Kidney (tissue), 14 donors: ENCODE results near the gene LPIN1. TPM values are rescaled to one million over a fixed set of nuclear protein-coding genes. Genes with fewer than 3 reads are reported as not detected.

ENCODE experiments used
- DNase-seq, 5 donors: peaks; one replicate each; pipeline ENCODE4 v3.0.0-alpha.2; 2013 to 2020
- FAIRE-seq: peaks from 2 replicates; lab custom pipeline; 2012; peaks lifted over from hg19 to GRCh38; lab: Jason Lieb, UNC
- H3K27ac ChIP-seq, 2 donors: one replicate each; pipeline ENCODE4 v1.7.0; 2013; ENCODE audit warnings: low read depth in 2 of 2, low read length in 2 of 2, inconsistent platforms in 1 of 2
- H3K27me3 ChIP-seq: one replicate; pipeline ENCODE4 v1.7.1; 2013; ENCODE audit warnings: low read length, inconsistent platforms; ENCODE audit not compliant: control insufficient read depth, insufficient read depth
- H3K36me3 ChIP-seq, 3 donors: one replicate each; pipeline versions ENCODE4 v1.7.0 to v1.7.1; 2013; ENCODE audit warnings: low read length in 3 of 3, control low read depth in 1 of 3, inconsistent platforms in 1 of 3; ENCODE audit not compliant: insufficient read depth in 3 of 3, control insufficient read depth in 2 of 3
- H3K4me1 ChIP-seq, 3 donors: one replicate each; pipeline versions ENCODE4 v1.7.0 to v1.7.1; 2013; ENCODE audit warnings: low read length in 3 of 3, inconsistent platforms in 1 of 3, low read depth in 1 of 3; ENCODE audit not compliant: control insufficient read depth in 2 of 3, insufficient read depth in 2 of 3
- H3K4me3 ChIP-seq, 3 donors: one replicate each; pipeline versions ENCODE4 v1.7.0 to v1.8.1; 2013; ENCODE audit warnings: low read length in 3 of 3, control low read depth in 1 of 3, inconsistent platforms in 1 of 3
- H3K9ac ChIP-seq, 3 donors: one replicate each; pipeline versions ENCODE4 v1.7.0 to v1.7.1; 2013; ENCODE audit warnings: low read length in 3 of 3, control low read depth in 1 of 3, inconsistent platforms in 1 of 3
- H3K9me3 ChIP-seq, 3 donors: one replicate each; pipeline versions ENCODE4 v1.7.0 to v1.7.1; 2013; ENCODE audit warnings: low read length in 3 of 3, control low read depth in 1 of 3, inconsistent platforms in 1 of 3; ENCODE audit not compliant: control insufficient read depth in 2 of 3, insufficient read depth in 1 of 3
- CTCF ChIP-seq: IDR thresholded peaks from 3 replicates; pipeline ENCODE4 v1.5.1; 2012; ENCODE audit warnings: mild to moderate bottlenecking, moderate library complexity, borderline replicate concordance; ENCODE audit not compliant: insufficient read depth; ENCODE audit errors: extremely low read depth
- intact Hi-C: fragments of 100-400 bp; cut with DNase I; formaldehyde crosslinking; loops from one replicate; pipeline ENCODE4 v1.11.1; 2022
- polyA plus RNA-seq: library from polyadenylated mRNA; stranded (reverse); fragments of 350-450 nt; fragmentation: Illumina TruSeq; extraction: RNeasy Lipid Tissue Mini Kit (QIAGEN cat#74804); gene quantifications from one replicate; pipeline ENCODE4 v1.2.3, GENCODE V29; 2014; ENCODE audit warnings: low read depth, low replicate concordance; ENCODE audit not compliant: insufficient read depth
- total RNA-seq: library from RNA; stranded (reverse); fragmentation: NEBNext Ultra II Directional; extraction: Animal tissue kit (Norgen Biotek cat#: 25700); gene quantifications from one replicate; pipeline ENCODE4 v1.2.1, GENCODE V29; 2021
- donor health status: control.
- donor health status: control.
- donor health status: control.
- donor health status: control.
- donor health status: control.
- donor health status: DM: yes; HTN: yes; CAD: no.
- donor health status: Normal renal cell carcinoma (clear cell type).

The LPIN1 gene
- total and polyA plus RNA-seq, 2 donors from 2014 or later: 11.8 to 36.8 TPM

- no peaks in the 10 kb centered on the region for H3K27me3 ChIP-seq
- DNase-seq (peak in 1 of 5 donors; percentile 5), FAIRE-seq (no peak)
- intact Hi-C loops: no loop called here
- no peak overlapping the region for H3K4me3 ChIP-seq
- peaks cover 0 to 44% (median 34%) of the 10 kb centered on the region in 3 donors for H3K36me3 ChIP-seq
- H3K27ac ChIP-seq: no peak overlapping the region
- H3K9me3 ChIP-seq: no peaks in the 10 kb centered on the region
- no peaks in the 10 kb centered on the region for H3K4me1 ChIP-seq
- no peak for TF ChIP-seq CTCF
- H3K9ac ChIP-seq: no peak overlapping the region
Measured at GRCh38 chr2:11798701-11799435, 52.4 kb downstream of the LPIN1 start.

GRCh38 chr2:11799826-11800225, 53.4 kb downstream of the LPIN1 start:
- Histone ChIP-seq H3K9ac (no peak overlapping the region), H3K27me3 (no peaks in the 10 kb centered on the region), H3K36me3 (peaks cover 0 to 47% (median 40%) of the 10 kb centered on the region in 3 donors), H3K4me3 (no peak overlapping the region), H3K4me1 (no peaks in the 10 kb centered on the region), H3K9me3 (no peaks in the 10 kb centered on the region), H3K27ac (no peak overlapping the region)
- intact Hi-C loops: no loop called here
- DNase-seq (peak in 1 of 5 donors; percentile 13), FAIRE-seq (no peak)
- TF ChIP-seq CTCF: no peak

GRCh38 chr2:11802782-11803191, 56.4 kb downstream of the LPIN1 start:
- FAIRE-seq (no peak), DNase-seq (peak in 1 of 5 donors; percentile 40)
- no peak overlapping the region for H3K27ac ChIP-seq
- no peaks in the 10 kb centered on the region for H3K4me1 ChIP-seq
- TF ChIP-seq CTCF: no peak
- H3K9ac ChIP-seq: no peak overlapping the region
- peaks cover 3 to 49% (median 45%) of the 10 kb centered on the region in 3 donors for H3K36me3 ChIP-seq
- H3K9me3 ChIP-seq: no peaks in the 10 kb centered on the region
- intact Hi-C loops: no loop called here
- no peak overlapping the region for H3K4me3 ChIP-seq
- H3K27me3 ChIP-seq: no peaks in the 10 kb centered on the region
